Measurements from ENCODE around the gene TM7SF2. TPM values are rescaled to one million over a fixed set of nuclear protein-coding genes. Genes with fewer than 3 reads are reported as not detected.

Gene TM7SF2
- total RNA-seq, 1 experiment from 2014 or later, result 44.2 TPM

- POLR2A ChIA-PET (ENCODE audit: unreplicated experiment), result no interaction called here
- BruUV-seq (replicated peaks), result no TSS peak
- H3F3A ChIP-seq (ENCODE audit: low read length, unreplicated experiment), result no peaks in the 10 kb centered on the region
- intact Hi-C loops (cut with micrococcal nuclease), result no loop called here
- H3K9me3 ChIP-seq (ENCODE audit: low read length), result no peaks in the 10 kb centered on the region
- peak overlapping the region; percentile 63 for H2AFZ ChIP-seq (ENCODE audit: low read length)
- H3K4me1 ChIP-seq (ENCODE audit: insufficient read depth, low read length), result peaks cover 18% of the 10 kb centered on the region
- DNase-seq, result peak; percentile 98
- H3K4me2 ChIP-seq (ENCODE audit: low read length), result peak overlapping the region; percentile 74
- no peaks in the 10 kb centered on the region for H3K27me3 ChIP-seq (ENCODE audit: low read length)
- peak overlapping the region; percentile 23; the same call in 1 of the 2 replicates for H3K4me3 ChIP-seq (ENCODE audit: low read length)
- CTCF ChIA-PET, result no interaction called here
- H3K9ac ChIP-seq (ENCODE audit: low read length), result no peak overlapping the region
- 0 out of 2 replicates have a peak, but pooled peaks have one; percentile 39 for TF ChIP-seq EZH2phosphoT487 (IDR thresholded peaks at IDR 0.05; ENCODE audit: borderline replicate concordance, low read length)
- TF ChIP-seq CTCF (conservative IDR thresholded peaks at IDR 0.05; ENCODE audit: low read depth, low read length), result no peak
- TF ChIP-seq EZH2 (IDR thresholded peaks at IDR 0.05; ENCODE audit: low read length, unreplicated experiment), result no peak
- no peaks in the 10 kb centered on the region for H4K20me1 ChIP-seq (ENCODE audit: low read length)
- peak; percentile 100 for ATAC-seq
- no peaks in the 10 kb centered on the region for H3K9me2 ChIP-seq (replicated peaks; ENCODE audit: low read length)
- no peaks in the 10 kb centered on the region for H3K79me2 ChIP-seq (ENCODE audit: low read length)
- H3K36me3 ChIP-seq (ENCODE audit: low read depth, low read length), result no peaks in the 10 kb centered on the region
- peak overlapping the region; percentile 47 for H3K27ac ChIP-seq (ENCODE audit: low read length)
Observed at GRCh38 chr11:65150509-65151299, 39.0 kb downstream of the TM7SF2 start.

GRCh38 chr11:65151331-65151899 lies 39.7 kb downstream of the TM7SF2 start:
- CTCF ChIA-PET, result no interaction called here
- peak overlapping the region; percentile 23; the same call in 1 of the 2 replicates for H3K4me3 ChIP-seq (ENCODE audit: low read length)

More at GRCh38 chr11:65151331-65151899, 39.7 kb downstream of the TM7SF2 start:
- Histone ChIP-seq H3K4me1 (ENCODE audit: insufficient read depth, low read length) (peaks cover 18% of the 10 kb centered on the region), H3K4me2 (ENCODE audit: low read length) (peak overlapping the region; percentile 74), H3K9me3 (ENCODE audit: low read length) (no peaks in the 10 kb centered on the region), H3K27me3 (ENCODE audit: low read length) (no peaks in the 10 kb centered on the region), H2AFZ (ENCODE audit: low read length) (peak overlapping the region; percentile 63; the same call in 1 of the 2 replicates), H3K9ac (ENCODE audit: low read length) (no peak overlapping the region), H3K36me3 (ENCODE audit: low read depth, low read length) (no peaks in the 10 kb centered on the region), H3F3A (ENCODE audit: low read length, unreplicated experiment) (no peaks in the 10 kb centered on the region), H4K20me1 (ENCODE audit: low read length) (no peaks in the 10 kb centered on the region), H3K79me2 (ENCODE audit: low read length) (no peaks in the 10 kb centered on the region), H3K9me2 (replicated peaks; ENCODE audit: low read length) (no peaks in the 10 kb centered on the region), H3K27ac (ENCODE audit: low read length) (peak overlapping the region; percentile 47)
- DNase-seq (no peak), ATAC-seq (no peak)
- intact Hi-C loops (cut with micrococcal nuclease), result no loop called here
- no TSS peak for BruUV-seq (replicated peaks)
- POLR2A ChIA-PET (ENCODE audit: unreplicated experiment), result no interaction called here
- TF ChIP-seq CTCF (conservative IDR thresholded peaks at IDR 0.05; ENCODE audit: low read depth, low read length) (no peak), EZH2phosphoT487 (IDR thresholded peaks at IDR 0.05; ENCODE audit: borderline replicate concordance, low read length) (no peak), EZH2 (IDR thresholded peaks at IDR 0.05; ENCODE audit: low read length, unreplicated experiment) (no peak)
